ENCODE results near the gene ALDH1L2. TPM values are rescaled to one million over a fixed set of nuclear protein-coding genes. Genes with fewer than 3 reads are reported as not detected.

ALDH1L2 gene
- total RNA-seq, 1 donor from 2014 or later: 5.0 TPM

DNA sequence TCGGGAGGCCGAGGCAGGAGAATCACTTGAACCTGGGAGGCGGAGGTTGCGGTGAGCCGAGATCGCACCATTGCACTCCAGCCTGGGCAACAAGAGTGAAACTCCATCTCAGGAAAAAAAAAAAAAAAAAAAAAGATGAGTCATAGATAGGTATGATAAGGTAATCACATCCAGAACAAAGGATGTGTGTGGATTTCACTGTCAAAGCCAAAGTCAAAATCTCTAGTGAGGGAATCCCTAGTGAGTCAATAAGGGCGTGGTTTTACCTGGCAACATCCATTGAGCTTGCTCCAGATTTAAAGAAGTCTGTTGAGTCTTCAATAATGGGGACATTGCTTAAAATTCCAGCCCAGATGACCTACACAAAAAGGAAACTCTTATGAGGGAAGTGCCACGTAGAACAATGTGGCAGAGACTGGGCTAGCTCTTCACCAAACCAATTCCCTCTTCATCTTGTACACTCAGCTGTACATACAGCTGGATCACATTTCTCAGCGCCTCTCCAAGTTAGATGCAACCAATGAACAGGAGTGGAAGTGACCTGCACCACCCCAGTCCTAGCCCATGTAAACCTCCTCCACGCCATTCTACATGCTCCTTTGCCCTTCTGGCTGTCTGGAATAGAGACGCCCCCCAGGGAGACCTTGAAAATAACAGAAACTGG, 23.4 kb downstream of the ALDH1L2 start:
- intact Hi-C loops (cut with DNase I): no loop called here
- Histone ChIP-seq H3K36me3 (no peaks in the 10 kb centered on the region), H3K4me1 (no peaks in the 10 kb centered on the region), H3K27me3 (no peaks in the 10 kb centered on the region), H3K9me3 (no peaks in the 10 kb centered on the region), H3K27ac (no peak overlapping the region), H3K4me3 (no peak overlapping the region)
- TF ChIP-seq, protein P1, sequence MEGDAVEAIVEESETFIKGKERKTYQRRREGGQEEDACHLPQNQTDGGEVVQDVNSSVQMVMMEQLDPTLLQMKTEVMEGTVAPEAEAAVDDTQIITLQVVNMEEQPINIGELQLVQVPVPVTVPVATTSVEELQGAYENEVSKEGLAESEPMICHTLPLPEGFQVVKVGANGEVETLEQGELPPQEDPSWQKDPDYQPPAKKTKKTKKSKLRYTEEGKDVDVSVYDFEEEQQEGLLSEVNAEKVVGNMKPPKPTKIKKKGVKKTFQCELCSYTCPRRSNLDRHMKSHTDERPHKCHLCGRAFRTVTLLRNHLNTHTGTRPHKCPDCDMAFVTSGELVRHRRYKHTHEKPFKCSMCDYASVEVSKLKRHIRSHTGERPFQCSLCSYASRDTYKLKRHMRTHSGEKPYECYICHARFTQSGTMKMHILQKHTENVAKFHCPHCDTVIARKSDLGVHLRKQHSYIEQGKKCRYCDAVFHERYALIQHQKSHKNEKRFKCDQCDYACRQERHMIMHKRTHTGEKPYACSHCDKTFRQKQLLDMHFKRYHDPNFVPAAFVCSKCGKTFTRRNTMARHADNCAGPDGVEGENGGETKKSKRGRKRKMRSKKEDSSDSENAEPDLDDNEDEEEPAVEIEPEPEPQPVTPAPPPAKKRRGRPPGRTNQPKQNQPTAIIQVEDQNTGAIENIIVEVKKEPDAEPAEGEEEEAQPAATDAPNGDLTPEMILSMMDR (IDR thresholded peaks at IDR 0.05): no peak
- ATAC-seq (no peak), DNase-seq (no peak)

DNA sequence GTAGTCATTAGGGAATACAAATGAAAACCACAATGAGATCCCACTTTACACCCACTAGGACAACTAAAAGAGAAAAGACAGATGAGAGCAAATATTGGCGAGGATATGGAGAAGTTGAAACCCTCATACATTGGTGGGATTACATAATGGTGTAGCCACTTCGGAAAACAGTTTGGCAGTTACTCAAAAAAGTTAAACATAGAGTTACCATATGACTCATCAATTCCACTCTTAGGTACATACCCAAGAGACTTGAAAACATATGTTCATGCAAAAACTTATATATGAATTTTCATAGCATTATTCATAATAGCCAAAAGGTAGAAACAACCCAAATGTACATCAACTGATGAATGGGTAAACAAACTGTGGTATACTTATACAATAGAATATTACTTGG, 27.1 kb downstream of the ALDH1L2 start:
- no peaks in the 10 kb centered on the region for H3K4me1 ChIP-seq
- TF ChIP-seq, protein P1 (IDR thresholded peaks at IDR 0.05): no peak
- no peaks in the 10 kb centered on the region for H3K27me3 ChIP-seq
- intact Hi-C loops (cut with DNase I): loop anchor here (10.0 kb wide), 1 partner anchor 672 kb away; no protein-coding TSS in a partner anchor
- no peaks in the 10 kb centered on the region for H3K36me3 ChIP-seq
- no peak overlapping the region for H3K27ac ChIP-seq
- no peak overlapping the region for H3K4me3 ChIP-seq
- no peak for DNase-seq
- H3K9me3 ChIP-seq: no peaks in the 10 kb centered on the region
- ATAC-seq: no peak

DNA sequence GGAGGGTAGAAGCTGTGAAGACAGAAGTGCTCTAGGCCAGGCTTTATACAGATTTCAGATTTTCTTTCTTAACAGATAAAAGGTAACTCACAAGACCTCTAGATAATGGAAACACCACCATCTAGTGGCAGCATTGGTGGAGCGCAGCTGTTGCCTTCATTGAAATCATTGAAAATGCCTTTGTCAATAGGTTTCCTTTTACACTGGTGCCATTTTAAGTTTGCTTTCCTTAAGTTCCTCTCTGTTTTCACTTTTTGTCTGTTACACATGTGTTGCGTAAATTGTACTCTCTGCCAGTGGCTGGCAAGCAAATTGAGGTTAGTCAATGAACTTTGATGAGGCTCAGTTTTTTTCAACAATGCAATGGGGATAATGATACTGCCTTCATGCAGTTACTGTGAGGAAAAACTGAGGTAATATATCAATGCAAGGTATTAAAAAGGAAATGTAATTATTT, 31.1 kb downstream of the ALDH1L2 start:
- Histone ChIP-seq H3K27me3 (no peaks in the 10 kb centered on the region), H3K36me3 (peaks cover 9% of the 10 kb centered on the region), H3K4me3 (no peak overlapping the region), H3K4me1 (no peaks in the 10 kb centered on the region), H3K27ac (no peak overlapping the region), H3K9me3 (no peaks in the 10 kb centered on the region)
- TF ChIP-seq, protein P1 (IDR thresholded peaks at IDR 0.05): peak; percentile 98
- intact Hi-C loops (cut with DNase I): loop anchor here (10.0 kb wide), 1 partner anchor 668 kb away; no protein-coding TSS in a partner anchor
- DNase-seq (peak; percentile 68), ATAC-seq (peak; percentile 96)

DNA sequence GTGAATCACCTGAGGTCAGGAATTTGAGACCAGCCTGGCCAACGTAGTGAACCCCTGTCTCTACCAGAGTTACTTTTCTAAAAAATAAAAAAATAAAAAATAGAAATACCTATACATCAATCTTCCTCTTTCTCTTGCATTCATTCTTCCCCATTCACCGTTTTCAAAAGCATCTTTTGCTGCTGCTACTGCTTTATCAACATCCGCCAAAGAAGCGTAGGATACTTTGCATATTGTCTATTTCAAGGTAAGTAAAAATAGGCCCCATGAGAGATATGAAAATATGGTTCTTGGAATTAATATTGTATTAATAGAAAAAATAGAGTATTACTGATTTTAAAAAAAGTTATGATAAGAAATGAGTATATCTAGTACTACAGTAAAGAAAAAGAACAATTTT, 32.3 kb downstream of the ALDH1L2 start:
- intact Hi-C loops (cut with DNase I): loop anchor here (10.0 kb wide), 1 partner anchor 667 kb away; no protein-coding TSS in a partner anchor
- no peaks in the 10 kb centered on the region for H3K4me1 ChIP-seq
- TF ChIP-seq, protein P1 (IDR thresholded peaks at IDR 0.05): no peak

DNA sequence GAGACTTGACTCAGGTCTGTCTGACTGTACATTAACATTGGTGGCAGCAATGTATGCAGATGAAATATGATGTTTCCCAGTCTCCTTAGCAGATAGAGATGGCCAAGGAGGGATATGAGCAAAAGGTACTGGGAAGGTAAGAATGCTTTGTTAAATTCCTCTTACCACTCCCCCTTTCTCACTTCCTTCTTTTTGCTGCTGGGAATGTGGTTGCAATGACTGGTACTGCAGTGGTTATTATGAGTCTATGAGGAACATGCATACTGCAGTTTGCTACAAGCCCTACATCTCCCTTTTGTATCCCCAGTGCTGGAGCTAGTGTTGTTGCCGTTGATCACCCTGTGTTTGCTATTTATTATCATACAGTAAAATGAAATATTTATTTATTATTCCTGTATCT, 35.9 kb downstream of the ALDH1L2 start:
- Histone ChIP-seq H3K9me3 (no peaks in the 10 kb centered on the region), H3K27me3 (no peaks in the 10 kb centered on the region), H3K36me3 (peaks cover 15% of the 10 kb centered on the region), H3K4me1 (no peaks in the 10 kb centered on the region), H3K4me3 (no peak overlapping the region), H3K27ac (no peak overlapping the region)
- ATAC-seq (no peak), DNase-seq (no peak)
- TF ChIP-seq, protein P1 (IDR thresholded peaks at IDR 0.05): no peak
- intact Hi-C loops (cut with DNase I): no loop called here

More for the DNA sequence above, 32.3 kb downstream of the ALDH1L2 start:
- Histone ChIP-seq H3K4me3 (no peak overlapping the region), H3K36me3 (peaks cover 13% of the 10 kb centered on the region), H3K27me3 (no peaks in the 10 kb centered on the region), H3K27ac (no peak overlapping the region), H3K9me3 (no peaks in the 10 kb centered on the region)
- no peak for ATAC-seq
- DNase-seq: no peak
